H9 (cell line): Measurements from ENCODE around the gene CCL25. TPM values are rescaled to one million over a fixed set of nuclear protein-coding genes. Genes with fewer than 3 reads are reported as not detected.

Experiments used
- DNase-seq: peaks from one replicate; pipeline ENCODE4 v3.0.0-alpha.2; 2017
- H2AFZ ChIP-seq: one replicate; pipeline ENCODE4 v1.6.1; 2013; ENCODE audit warnings: mild to moderate bottlenecking, low read length, control low read depth, moderate library complexity
- H2AK5ac ChIP-seq: 2 replicates; pipeline ENCODE4 v1.6.1; 2013; ENCODE audit warnings: low read length, control low read depth, mixed read lengths; ENCODE audit not compliant: insufficient read length
- H2BK120ac ChIP-seq: one replicate; pipeline ENCODE4 v1.6.1; 2013; ENCODE audit warnings: low read depth, mild to moderate bottlenecking, low read length, control low read depth, inconsistent platforms; ENCODE audit not compliant: poor library complexity, severe bottlenecking
- H2BK12ac ChIP-seq: 2 replicates; pipeline ENCODE4 v1.6.1; 2013; ENCODE audit warnings: low read length, control low read depth, mixed read lengths, low read depth; ENCODE audit not compliant: insufficient read length
- H2BK15ac ChIP-seq: 2 replicates; pipeline ENCODE4 v1.6.1; 2013; ENCODE audit warnings: low read depth, low read length, control low read depth
- H2BK20ac ChIP-seq: one replicate; pipeline ENCODE4 v1.6.1; 2013; ENCODE audit warnings: low read depth, mild to moderate bottlenecking, low read length, control low read depth, inconsistent platforms; ENCODE audit not compliant: poor library complexity, severe bottlenecking
- H2BK5ac ChIP-seq: 2 replicates; pipeline ENCODE4 v1.6.1; 2013; ENCODE audit warnings: low read length, control low read depth, mixed read lengths; ENCODE audit not compliant: insufficient read length
- H3K14ac ChIP-seq: 2 replicates; pipeline ENCODE4 v1.6.1; 2013; ENCODE audit warnings: low read length, control low read depth; ENCODE audit not compliant: insufficient read depth
- H3K18ac ChIP-seq: 2 replicates; pipeline ENCODE4 v1.6.1; 2013; ENCODE audit warnings: low read depth, mild to moderate bottlenecking, mixed read lengths, low read length, control low read depth; ENCODE audit not compliant: insufficient read length
- H3K23ac ChIP-seq: 2 replicates; pipeline ENCODE4 v1.6.1; 2013; ENCODE audit warnings: low read length, control low read depth, mixed read lengths, low read depth; ENCODE audit not compliant: insufficient read length
- H3K23me2 ChIP-seq: 2 replicates; pipeline ENCODE4 v1.6.1; 2013; ENCODE audit warnings: low read depth, mild to moderate bottlenecking, mixed read lengths, low read length, control low read depth; ENCODE audit not compliant: insufficient read length, poor library complexity, severe bottlenecking
- H3K27ac ChIP-seq: 2 replicates; pipeline ENCODE4 v1.5.1; 2013; ENCODE audit warnings: low read length, control low read depth, mixed read lengths, low read depth; ENCODE audit not compliant: insufficient read length
- H3K27me3 ChIP-seq: 2 replicates; pipeline ENCODE4 v1.6.1; 2013; ENCODE audit warnings: low read length, control low read depth, inconsistent platforms; ENCODE audit not compliant: insufficient read depth
- H3K4ac ChIP-seq: 2 replicates; pipeline ENCODE4 v1.6.1; 2013; ENCODE audit warnings: low read depth, mild to moderate bottlenecking, control low read depth, inconsistent platforms, low read length, moderate library complexity
- H3K4me1 ChIP-seq: 2 replicates; pipeline ENCODE4 v1.6.1; 2013; ENCODE audit warnings: low read length, control low read depth, inconsistent platforms; ENCODE audit not compliant: insufficient read depth
- H3K4me2 ChIP-seq: 2 replicates; pipeline ENCODE4 v1.6.1; 2013; ENCODE audit warnings: low read length, control low read depth, mixed read lengths; ENCODE audit not compliant: insufficient read length, insufficient read depth
- H3K56ac ChIP-seq: 2 replicates; pipeline ENCODE4 v1.6.1; 2013; ENCODE audit warnings: low read depth, mild to moderate bottlenecking, mixed read lengths, low read length, control low read depth; ENCODE audit not compliant: insufficient read length
- H3K79me1 ChIP-seq: 2 replicates; pipeline ENCODE4 v1.6.1; 2013; ENCODE audit warnings: low read depth, mild to moderate bottlenecking, moderate library complexity, low read length, control low read depth, inconsistent platforms; ENCODE audit not compliant: insufficient read depth, poor library complexity, severe bottlenecking
- H3K79me2 ChIP-seq: 2 replicates; pipeline ENCODE4 v1.6.1; 2013; ENCODE audit warnings: low read length, control low read depth, inconsistent platforms; ENCODE audit not compliant: insufficient read depth
- H3K9ac ChIP-seq: 2 replicates; pipeline ENCODE4 v1.6.1; 2013; ENCODE audit warnings: low read length, control low read depth, mixed read lengths; ENCODE audit not compliant: insufficient read length; ENCODE audit errors: extremely low read depth
- H3K9me3 ChIP-seq: one replicate; pipeline ENCODE4 v1.6.1; 2013; ENCODE audit warnings: low read depth, low read length, inconsistent platforms; ENCODE audit not compliant: control insufficient read depth
- H3T11ph ChIP-seq: one replicate; pipeline ENCODE4 v1.6.1; 2013; ENCODE audit warnings: mild to moderate bottlenecking, low read length, control low read depth, inconsistent platforms
- H4K20me1 ChIP-seq: one replicate; pipeline ENCODE4 v1.6.1; 2013; ENCODE audit not compliant: control insufficient read depth, insufficient read length, insufficient read depth
- H4K5ac ChIP-seq: 2 replicates; pipeline ENCODE4 v1.6.1; 2013; ENCODE audit warnings: low read depth, mild to moderate bottlenecking, mixed read lengths, low read length, control low read depth; ENCODE audit not compliant: insufficient read length
- H4K8ac ChIP-seq: replicated peaks from 2 replicates; pipeline ENCODE4 v1.6.1; 2013; ENCODE audit warnings: low read length, control low read depth, mixed read lengths, low read depth; ENCODE audit not compliant: insufficient read length
- H4K91ac ChIP-seq: 2 replicates; pipeline ENCODE4 v1.6.1; 2013; ENCODE audit warnings: low read depth, mild to moderate bottlenecking, moderate library complexity, mixed read lengths, low read length, control low read depth; ENCODE audit not compliant: insufficient read length
- H3K27ac Mint-ChIP-seq, 3 experiments: 2 replicates in 2 of 3; 3 replicates in 1 of 3; pipeline ENCODE4 v1.8.0; 2020 to 2021; ENCODE audit warnings: mixed read lengths in 3 of 3, mild to moderate bottlenecking in 1 of 3, moderate library complexity in 1 of 3
- H3K27me3 Mint-ChIP-seq: 2 replicates; pipeline ENCODE4 v1.8.0; 2021; ENCODE audit warnings: low read depth, mild to moderate bottlenecking, moderate library complexity, mixed read lengths
- H3K36me3 Mint-ChIP-seq, 3 experiments: 2 replicates in 2 of 3; 3 replicates in 1 of 3; pipeline ENCODE4 v1.8.0; 2020 to 2021; ENCODE audit warnings: low read depth in 3 of 3, mixed read lengths in 3 of 3; ENCODE audit not compliant: insufficient read depth in 1 of 3
- H3K4me1 Mint-ChIP-seq, 2 experiments: 2 replicates each; pipeline ENCODE4 v1.8.0; 2020; ENCODE audit warnings: mixed read lengths in 2 of 2
- H3K4me3 Mint-ChIP-seq, 2 experiments: 2 replicates in 1 of 2; 3 replicates in 1 of 2; pipeline ENCODE4 v1.8.0; 2020 to 2021; ENCODE audit warnings: mild to moderate bottlenecking in 2 of 2, mixed read lengths in 2 of 2, moderate library complexity in 1 of 2
- H3K9me3 Mint-ChIP-seq, 2 experiments: 2 replicates in 1 of 2; 3 replicates in 1 of 2; pipeline ENCODE4 v1.8.0; 2020; ENCODE audit warnings: mild to moderate bottlenecking in 2 of 2, mixed read lengths in 2 of 2, moderate library complexity in 1 of 2
- CTCF ChIP-seq: fragments of 200-600 bp; sonication (generic); conservative IDR thresholded peaks from 3 replicates; pipeline ENCODE4 v1.8.0; 2021; ENCODE audit warnings: antibody characterized with exemption, mild to moderate bottlenecking
- WGBS: extraction: QIAGEN DNeasy Blood & Tissue Kit; methylation state at CpG from one replicate; pipeline ENCODE4 v1.1.7; 2013; ENCODE audit warnings: missing lambda C conversion rate, low lambda C conversion rate, mixed read lengths; ENCODE audit not compliant: insufficient read length; ENCODE audit errors: extremely low coverage; 5-methylcytosine and 5-hydroxymethylcytosine counted together
- total RNA-seq: library from RNA; stranded (reverse); gene quantifications from 2 replicates; pipeline ENCODE4 v1.2.1, GENCODE V29; 2021

The CCL25 gene
- total RNA-seq, 1 experiment from 2014 or later: not detected

- Histone ChIP-seq H2AK5ac (no peak overlapping the region), H3K4me2 (no peak overlapping the region), H3K14ac (no peak overlapping the region), H3K79me1 (no peaks in the 10 kb centered on the region), H3K56ac (no peak overlapping the region), H2AFZ (no peak overlapping the region), H3K18ac (no peak overlapping the region), H2BK5ac (no peak overlapping the region), H2BK12ac (no peak overlapping the region), H3K23me2 (no peaks in the 10 kb centered on the region), H3K4ac (no peak overlapping the region), H3K27me3 (no peaks in the 10 kb centered on the region), H3K9me3 (peaks cover 13% of the 10 kb centered on the region), H2BK120ac (no peak overlapping the region), H3K23ac (no peak overlapping the region), H2BK20ac (no peak overlapping the region), H4K91ac (no peak overlapping the region), H3K79me2 (no peaks in the 10 kb centered on the region), H4K20me1 (peaks cover 2% of the 10 kb centered on the region), H3K4me1 (no peaks in the 10 kb centered on the region), H3K27ac (no peak overlapping the region), H3K9ac (no peak overlapping the region), H4K8ac (no peak overlapping the region), H2BK15ac (no peak overlapping the region), H3T11ph (no peak overlapping the region), H4K5ac (no peak overlapping the region)
- H3K9me3 Mint-ChIP-seq: peaks cover 17 to 19% of the 10 kb centered on the region in 2 experiments
- H3K4me1 Mint-ChIP-seq: no peaks in the 10 kb centered on the region
- WGBS: no CpG with 5 or more reads among the region's 2 CpGs
- peaks cover 71 to 75% (median 75%) of the 10 kb centered on the region in 3 experiments for H3K36me3 Mint-ChIP-seq
- H3K27me3 Mint-ChIP-seq: peaks cover 2% of the 10 kb centered on the region; the same call in 1 of the 2 replicates
- no peak for DNase-seq
- H3K27ac Mint-ChIP-seq: no peak overlapping the region
- no peak overlapping the region for H3K4me3 Mint-ChIP-seq
- no peak for TF ChIP-seq CTCF
Observed at GRCh38 chr19:8095354-8095886, 42.9 kb downstream of the CCL25 start.
